NCI-H510A treated with DMSO at 0.1 percent for 48 hours (cell line): Measurements from ENCODE around the gene MDC1.
"Not testable (repeated sequence)": the region's sequence is repeated elsewhere in the genome, so short reads cannot be mapped to it uniquely, and the experiment has no call there.

Experiments used
- DNase-seq: peaks from one replicate; lab custom pipeline; 2025; lab: John Stamatoyannopoulos, UW

The MDC1 gene

DNA sequence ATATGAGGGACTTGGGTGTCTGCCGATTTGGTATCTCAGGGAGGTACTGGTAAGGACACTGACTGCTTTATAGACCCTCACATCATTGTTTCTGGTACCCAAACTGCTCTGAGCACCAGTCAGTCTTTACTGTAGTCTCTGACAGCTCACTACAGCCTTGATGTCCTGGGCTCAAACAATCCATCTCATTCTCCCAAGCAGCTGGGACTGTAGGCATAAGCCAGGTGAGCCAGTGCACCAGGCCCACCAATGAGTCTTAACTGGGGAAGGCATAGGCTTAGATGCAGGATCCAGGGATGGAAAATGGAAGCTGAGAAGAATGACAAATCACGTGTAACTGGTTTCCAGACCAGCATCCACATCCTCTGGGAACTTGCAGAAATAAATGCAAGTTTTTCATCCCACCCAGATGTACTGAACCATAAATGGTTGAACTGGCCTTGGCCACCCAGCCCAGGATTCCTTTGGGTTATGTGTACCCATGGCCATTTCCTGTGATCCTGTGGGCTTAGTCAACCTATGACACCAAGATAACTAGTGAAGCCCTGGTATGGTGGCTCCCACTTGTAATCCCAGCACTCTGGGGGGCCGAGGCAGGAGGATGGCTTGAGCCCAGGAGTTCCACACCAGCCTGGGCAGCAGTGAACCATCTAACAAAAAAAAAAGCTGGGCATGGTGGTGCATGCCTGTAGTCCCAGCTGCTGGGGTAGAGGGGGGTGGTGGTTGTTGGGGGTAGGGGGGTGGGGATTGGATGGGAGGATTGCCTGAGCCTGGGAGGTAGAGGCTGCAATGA is 8.8 kb upstream of the MDC1 start:
- no peak for DNase-seq

DNA sequence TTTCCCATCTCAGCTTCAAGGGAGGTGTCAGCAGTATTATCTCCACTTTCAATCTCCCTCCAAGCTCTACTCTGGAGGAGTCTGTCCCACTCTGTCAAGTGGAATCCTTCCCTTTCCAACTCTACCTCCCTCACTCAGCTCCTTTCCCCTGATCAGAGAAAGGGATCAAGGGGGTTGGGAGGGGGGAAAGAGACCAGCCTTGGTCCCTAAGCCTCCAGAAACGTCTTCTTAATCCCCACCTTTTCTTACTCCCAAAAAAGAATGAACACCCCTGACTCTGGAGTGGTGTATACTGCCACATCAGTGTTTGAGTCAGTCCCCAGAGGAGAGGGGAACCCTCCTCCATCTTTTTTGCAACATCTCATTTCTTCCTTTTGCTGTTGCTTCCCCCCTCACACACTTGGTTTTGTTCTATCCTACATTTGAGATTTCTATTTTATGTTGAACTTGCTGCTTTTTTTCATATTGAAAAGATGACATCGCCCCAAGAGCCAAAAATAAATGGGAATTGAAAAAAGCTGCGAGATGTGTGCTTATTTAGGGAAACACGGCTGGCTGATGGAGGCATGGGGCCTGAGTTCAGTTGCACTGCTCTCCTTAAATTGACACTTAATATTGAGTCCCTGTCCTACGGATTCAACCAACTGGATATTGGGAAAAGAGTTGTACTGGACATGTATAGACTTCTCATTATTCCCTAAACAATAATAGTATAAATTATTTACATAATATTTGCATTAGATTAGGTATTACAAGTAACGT is 8.0 kb upstream of the MDC1 start:
- no peak for DNase-seq

DNA sequence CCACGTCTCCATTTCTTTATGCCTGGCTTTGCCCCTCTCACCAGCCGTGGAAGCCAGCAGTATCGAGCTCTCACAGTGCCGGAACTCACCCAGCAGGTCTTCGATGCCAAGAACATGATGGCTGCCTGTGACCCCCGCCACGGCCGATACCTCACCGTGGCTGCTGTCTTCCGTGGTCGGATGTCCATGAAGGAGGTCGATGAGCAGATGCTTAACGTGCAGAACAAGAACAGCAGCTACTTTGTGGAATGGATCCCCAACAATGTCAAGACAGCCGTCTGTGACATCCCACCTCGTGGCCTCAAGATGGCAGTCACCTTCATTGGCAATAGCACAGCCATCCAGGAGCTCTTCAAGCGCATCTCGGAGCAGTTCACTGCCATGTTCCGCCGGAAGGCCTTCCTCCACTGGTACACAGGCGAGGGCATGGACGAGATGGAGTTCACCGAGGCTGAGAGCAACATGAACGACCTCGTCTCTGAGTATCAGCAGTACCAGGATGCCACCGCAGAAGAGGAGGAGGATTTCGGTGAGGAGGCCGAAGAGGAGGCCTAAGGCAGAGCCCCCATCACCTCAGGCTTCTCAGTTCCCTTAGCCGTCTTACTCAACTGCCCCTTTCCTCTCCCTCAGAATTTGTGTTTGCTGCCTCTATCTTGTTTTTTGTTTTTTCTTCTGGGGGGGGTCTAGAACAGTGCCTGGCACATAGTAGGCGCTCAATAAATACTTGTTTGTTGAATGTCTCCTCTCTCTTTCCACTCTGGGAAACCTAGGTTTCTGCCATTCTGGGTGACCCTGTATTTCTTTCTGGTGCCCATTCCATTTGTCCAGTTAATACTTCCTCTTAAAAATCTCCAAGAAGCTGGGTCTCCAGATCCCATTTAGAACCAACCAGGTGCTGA is 7.0 kb upstream of the MDC1 start:
- not testable (repeated sequence) for DNase-seq

DNA sequence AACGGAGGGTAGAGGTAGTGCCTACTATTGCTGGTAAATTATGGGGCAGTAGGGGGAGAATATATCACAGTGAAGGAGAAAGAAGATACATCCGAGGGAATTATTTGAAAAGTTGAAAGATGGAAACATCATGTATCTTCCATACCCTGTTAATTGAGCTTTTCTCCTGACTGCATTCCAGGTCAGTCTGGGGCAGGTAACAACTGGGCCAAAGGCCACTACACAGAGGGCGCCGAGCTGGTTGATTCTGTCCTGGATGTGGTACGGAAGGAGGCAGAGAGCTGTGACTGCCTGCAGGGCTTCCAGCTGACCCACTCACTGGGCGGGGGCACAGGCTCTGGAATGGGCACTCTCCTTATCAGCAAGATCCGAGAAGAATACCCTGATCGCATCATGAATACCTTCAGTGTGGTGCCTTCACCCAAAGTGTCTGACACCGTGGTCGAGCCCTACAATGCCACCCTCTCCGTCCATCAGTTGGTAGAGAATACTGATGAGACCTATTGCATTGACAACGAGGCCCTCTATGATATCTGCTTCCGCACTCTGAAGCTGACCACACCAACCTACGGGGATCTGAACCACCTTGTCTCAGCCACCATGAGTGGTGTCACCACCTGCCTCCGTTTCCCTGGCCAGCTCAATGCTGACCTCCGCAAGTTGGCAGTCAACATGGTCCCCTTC is 6.2 kb upstream of the MDC1 start:
- DNase-seq: not testable (repeated sequence)

DNA sequence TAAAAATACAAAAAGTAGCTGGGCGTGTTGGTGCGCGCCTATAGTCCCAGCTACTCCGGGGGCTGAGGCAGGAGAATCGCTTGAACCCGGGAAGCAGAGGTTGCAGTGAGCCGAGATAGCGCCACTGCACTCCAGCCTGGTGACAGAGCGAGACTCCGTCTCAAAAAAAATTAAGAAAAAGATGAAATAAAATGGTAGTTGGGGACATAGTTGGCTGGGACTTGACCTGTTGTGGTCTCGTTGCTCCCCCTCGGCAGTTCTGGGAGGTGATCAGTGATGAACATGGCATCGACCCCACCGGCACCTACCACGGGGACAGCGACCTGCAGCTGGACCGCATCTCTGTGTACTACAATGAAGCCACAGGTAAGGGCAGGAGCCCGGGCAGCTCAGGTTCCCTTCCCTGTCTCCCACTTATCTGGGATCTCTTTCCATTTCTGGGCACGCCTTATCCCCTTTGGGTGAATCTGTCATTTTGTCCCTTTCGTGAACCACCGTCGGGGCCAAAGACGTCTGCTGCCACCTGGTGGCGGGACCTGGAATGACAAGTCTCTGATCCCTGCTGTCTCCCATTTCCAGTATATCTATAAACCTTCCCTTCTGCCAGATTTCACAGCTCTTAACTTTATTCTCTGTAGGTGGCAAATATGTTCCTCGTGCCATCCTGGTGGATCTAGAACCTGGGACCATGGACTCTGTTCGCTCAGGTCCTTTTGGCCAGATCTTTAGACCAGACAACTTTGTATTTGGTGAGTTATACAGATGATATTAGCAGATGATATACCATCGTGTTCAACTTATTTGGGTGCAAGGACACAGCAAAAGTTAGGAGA is 5.4 kb upstream of the MDC1 start:
- DNase-seq: peak; percentile 68

DNA sequence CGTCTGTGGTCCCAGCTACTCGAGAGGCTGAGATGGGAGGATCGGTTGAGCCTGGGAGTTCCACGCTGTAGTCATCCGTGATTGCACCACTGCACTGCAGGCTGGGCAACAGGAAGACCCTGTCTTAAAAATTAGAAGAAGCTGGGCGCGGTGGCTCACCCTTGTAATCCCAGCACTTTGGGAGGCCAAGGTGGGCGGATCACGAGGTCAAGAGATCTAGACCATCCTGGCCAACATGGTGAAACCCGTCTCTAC is 4.9 kb upstream of the MDC1 start:
- not testable (repeated sequence) for DNase-seq

DNA sequence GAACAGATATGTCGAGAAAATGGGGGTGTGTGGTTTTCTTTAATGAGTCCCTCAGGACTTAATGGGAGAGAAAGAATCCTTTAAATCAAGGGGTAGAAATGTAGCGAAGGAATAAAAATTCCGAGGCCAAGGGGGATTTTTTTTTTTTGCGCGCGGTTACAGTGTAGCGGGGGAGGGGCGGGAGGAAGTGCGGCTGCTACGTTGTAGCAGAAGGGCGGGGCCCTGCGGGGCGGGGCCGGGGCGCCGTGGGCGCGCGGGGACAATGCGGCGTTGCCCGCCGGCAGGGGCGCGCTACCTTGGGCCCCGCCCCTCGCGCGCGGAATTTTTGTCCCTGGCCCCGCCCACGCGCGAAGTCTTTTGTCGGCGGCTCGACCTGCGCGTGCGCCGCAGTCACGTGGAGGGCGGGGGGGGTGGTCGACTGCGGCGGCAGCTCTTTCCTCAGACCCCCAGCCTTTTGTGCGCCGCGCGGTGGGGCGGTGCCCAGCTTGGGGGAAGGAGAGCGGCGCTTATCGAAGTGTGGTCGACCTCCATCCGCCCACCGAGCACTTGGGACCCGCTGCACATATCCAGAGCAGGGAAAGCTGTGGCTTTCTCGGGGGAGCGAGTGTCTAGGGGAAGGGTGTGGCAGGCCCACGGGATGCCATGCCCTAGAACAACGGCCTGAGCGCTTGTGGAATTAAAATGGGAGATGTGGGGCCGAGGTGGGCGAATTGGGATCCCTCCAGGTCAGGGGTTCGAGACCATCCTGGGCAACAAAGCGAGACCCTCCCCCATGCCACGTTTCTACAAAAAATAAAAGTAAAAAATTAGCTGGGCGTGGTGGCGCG is 4.3 kb upstream of the MDC1 start:
- peak; percentile 90 for DNase-seq

DNA sequence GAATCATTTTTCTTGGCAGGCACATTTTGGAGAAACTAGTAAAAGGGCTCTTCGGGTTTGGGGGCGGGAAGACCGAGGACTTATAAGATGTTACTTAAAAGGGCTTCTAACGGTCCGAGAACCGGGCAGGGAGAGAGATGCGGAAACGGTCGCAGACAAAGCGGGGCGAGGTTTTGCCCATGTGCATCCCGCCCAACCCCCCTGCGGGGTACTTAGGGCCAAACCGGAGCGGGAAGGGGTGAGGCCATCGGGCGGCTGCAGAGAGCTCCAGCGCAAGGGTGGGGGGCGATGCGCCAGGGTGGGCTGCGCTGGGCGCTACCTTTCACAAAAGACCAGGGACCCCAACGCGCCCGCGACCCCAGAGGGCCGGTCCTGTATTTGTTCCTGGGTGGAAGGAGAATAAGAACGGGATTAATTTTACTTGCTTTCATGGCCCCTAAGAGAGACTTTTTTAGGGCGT is 3.7 kb upstream of the MDC1 start:
- peak; percentile 49 for DNase-seq

DNA sequence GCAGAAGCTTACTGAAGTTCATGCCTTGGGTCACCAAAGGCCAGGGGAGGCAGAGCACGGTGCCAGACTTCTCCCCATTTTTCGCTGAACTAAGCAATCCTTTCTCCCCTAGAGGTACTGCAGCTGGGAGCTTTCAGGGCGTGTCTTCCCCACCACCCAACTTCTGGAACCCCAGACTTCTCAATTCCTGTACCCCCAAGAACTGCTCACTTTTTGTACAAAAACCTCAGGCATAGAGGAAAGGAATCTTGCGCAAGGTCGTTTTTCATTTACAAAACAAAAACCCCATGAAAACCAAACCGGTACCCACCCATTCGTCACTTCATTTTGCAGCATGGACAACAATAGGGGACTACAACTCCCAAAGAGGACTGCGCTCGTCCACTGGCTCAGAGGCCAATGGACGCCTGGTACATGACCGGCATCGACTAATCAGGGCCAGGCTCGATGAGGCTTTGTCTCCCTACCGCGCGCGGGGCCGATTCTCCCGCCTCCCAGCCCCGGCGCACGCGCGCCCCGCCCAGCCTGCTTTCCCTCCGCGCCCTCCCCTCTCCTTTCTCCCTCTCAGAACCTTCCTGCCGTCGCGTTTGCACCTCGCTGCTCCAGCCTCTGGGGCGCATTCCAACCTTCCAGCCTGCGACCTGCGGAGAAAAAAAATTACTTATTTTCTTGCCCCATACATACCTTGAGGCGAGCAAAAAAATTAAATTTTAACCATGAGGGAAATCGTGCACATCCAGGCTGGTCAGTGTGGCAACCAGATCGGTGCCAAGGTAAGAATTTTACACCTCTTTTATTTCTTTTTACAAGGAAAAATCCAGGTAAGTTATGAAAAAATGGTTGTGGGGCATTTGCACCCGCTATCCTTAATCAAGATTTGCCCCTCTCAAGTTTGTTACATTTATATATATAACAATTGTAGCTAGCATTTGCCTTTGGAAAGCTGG is 3.0 kb upstream of the MDC1 start, which contains the start of gene TUBB:
TSS of gene TUBB (plus strand) at position 562 of the 947 bp plus-strand sequence. CDS start at position 717, 155 bp downstream.
- DNase-seq: peak; percentile 94

DNA sequence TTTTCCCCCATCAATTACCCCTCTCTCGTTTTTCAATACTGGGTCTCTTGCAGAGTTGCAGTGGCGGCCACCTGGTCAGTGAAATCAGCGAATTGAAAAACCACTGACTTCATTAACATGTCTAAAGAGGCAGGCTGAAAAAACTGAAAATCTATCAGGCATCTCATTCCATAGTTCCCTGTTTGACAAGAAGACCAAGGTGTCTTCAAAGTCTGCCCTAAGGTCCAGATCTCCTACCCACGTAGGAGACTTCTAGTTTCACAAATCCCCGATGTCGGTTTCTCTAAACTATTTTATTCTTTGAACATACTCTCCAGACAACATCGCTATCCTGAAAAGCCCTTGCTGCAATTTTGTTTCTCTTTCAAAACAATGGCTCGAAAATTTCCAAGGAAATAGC is 2.3 kb upstream of the MDC1 start:
- DNase-seq: peak; percentile 69

DNA sequence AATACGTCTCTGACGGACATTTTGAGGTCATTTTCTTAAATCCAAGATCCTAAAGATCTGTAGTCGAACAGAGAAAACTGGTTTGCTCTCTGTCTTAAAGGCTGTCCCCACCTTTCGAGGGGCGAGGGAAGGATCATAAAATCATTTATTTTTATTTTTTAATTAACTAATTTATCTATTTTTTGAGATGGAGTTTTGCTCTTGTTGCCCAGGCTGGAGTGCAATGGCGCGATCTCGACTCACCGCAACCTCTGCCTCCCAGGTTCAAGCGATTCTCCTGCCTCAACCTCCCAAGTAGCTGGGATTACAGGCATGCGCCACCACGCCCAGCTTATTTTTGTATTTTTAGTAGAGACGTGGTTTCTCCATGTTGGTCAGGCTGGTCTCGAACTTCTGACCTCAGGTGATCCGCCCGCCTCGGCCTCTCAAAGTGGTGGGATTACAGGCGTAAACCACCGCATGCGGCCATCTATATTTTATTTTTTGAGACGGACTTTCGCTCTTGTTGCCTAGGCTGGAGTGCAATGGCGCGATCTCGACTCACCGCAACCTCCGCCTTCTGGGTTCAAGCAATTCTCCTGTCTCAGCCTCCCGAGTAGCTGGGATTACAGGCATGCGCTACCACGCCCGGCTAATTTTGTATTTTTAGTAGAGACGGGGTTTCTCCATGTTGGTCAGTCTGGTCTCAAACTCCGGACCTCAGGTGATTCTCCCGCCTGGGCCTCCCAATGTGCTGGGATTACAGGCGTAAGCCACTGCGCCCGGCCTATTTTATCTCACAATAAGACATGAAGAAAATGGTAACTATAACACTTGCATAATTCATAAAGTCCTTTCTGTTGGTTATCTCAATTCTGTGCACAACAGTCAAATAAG is 1.0 kb upstream of the MDC1 start:
- not testable (repeated sequence) for DNase-seq

DNA sequence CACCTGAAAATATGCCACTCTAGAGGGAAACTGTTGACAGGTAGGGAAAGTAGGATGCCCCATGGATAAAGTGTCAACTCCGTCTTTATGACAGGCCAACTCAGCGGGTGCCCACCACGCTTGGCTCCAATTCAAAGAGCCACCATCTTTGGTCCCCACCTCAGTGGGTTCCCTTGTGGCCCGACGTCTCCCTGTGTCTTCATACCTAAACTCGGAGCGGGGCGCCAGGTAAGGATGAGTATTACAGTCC is 277 bp downstream of the MDC1 start:
- no peak for DNase-seq

DNA sequence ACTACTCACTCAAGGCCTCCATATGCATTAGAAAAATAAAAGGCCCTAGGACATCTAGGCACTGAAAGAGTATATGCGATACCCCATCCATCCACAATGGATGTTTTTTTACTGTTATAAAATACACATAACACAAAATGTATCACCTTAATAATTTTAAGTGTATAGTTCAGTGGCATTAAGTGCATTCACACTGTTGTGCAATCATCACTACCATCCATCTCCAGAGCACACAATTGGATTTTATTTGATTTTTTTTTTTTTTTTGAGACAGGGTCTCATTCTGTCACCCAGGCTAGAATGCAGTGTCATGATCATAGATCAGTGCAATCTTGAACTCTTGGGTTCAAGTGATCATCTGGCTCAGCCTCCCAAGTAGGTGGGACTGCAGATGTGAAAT is 2.8 kb downstream of the MDC1 start:
- DNase-seq: no peak

DNA sequence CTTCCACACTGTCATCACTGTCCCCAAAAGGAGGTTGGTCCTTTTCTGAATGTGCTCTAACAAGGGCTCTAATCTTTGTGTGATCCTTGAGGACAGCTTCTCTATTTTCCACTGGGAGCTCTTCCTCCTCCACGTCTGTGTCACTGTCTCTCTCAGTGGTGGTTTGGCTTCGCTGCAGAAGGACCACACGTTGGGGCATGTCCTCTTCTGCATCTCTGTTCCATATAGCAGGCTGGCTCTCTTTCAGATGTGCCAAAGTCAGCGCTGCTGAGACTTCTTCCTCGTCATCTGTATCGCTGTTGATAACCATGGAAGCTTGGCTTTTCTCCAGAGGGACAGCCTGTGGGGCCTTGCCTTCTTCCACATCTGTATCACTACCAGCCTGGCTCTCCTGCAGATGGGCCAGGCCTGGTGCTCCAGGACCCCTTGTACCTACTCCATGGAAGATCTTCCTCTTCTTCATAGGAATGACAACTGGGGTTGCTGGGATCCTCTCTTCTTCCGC is 4.6 kb downstream of the MDC1 start:
- DNase-seq: no peak

DNA sequence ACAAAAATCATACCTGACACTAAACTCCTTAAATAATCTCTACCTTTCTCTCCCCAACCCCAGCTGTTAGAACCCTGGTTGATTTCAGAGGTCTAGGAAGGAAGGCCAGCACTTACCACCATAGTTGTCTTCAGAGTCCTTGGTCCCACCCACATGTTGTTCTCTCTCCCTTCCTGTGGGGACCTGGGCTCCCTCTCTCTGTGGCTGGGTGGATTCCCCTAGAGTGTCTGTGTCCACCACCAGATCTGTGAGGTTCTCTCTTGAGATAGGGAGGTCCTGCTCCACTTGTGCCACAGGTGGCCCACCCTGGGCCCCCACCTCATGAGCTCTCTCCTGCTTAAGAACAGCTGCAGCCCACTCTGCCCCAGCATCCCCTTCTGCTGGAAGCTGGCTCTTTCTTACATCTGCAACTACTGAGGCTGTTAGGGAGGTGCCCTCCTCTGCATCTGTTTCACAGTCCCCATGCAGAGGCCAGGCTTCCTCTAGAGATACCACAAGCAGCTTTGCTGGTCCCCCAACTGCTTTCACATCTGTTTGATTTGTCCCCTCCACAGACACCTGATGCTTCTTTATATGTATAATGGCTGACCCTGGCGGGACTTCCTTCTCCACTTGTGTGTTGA is 5.2 kb downstream of the MDC1 start:
- no peak for DNase-seq

DNA sequence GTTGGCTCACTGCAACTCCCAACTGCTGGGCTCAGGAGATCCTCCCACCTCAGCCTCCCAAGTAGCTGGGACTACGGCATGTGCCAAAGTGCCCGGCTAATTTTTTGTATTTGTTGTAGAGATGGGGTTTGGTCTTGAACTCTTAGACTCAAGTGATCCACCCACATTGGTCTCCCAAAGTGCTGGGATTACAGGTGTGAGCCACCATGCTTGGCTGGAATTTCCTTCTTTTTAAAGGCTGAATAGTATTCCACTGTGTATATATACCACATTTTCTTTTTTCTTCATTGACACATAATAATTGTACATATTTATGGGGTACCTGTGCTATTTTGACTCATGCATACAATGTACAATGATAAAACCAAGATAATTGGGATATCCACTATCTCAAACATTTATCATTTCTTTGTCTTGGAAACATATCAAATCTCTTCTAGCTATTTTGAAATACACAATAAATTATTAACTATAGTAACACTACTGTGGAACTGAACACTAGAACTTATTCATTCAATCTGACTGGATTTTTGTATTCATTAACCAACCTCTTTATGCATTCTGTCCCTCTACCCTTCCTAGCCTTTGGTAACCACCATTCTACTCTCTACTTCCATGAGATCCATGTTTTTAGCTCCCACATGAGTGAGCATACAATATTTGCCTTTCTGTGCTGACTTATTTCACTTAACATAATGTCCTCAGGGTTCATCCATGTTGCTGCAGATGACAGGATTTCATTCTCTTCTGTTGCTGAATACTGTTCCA is 7.8 kb downstream of the MDC1 start:
- no peak for DNase-seq
